IMR-90 (cell line): Measurements from ENCODE around the gene RGS19.

Source experiments
- BHLHE40 ChIP-seq: fragments of 150-350 bp; IDR thresholded peaks from 2 replicates; pipeline ENCODE4 v1.6.1; 2016; ENCODE audit warnings: mild to moderate bottlenecking, low read depth, low read length
- CEBPB ChIP-seq: IDR thresholded peaks from 2 replicates; pipeline ENCODE4 v1.6.1; 2012; ENCODE audit warnings: low read depth, low read length, improper control_type of control experiment
- CTCF ChIP-seq: conservative IDR thresholded peaks from 2 replicates; pipeline ENCODE4 v1.5.1; 2012; ENCODE audit warnings: mild to moderate bottlenecking, low read depth, low read length, improper control_type of control experiment
- ELK1 ChIP-seq: fragments of 150-350 bp; IDR thresholded peaks from 2 replicates; pipeline ENCODE4 v1.6.1; 2016; ENCODE audit warnings: low read depth, mild to moderate bottlenecking, low read length, moderate library complexity, borderline replicate concordance
- FOS ChIP-seq: fragments of 150-350 bp; IDR thresholded peaks from 2 replicates; pipeline ENCODE4 v1.6.1; 2016; ENCODE audit warnings: low read depth, low read length
- MAZ ChIP-seq: IDR thresholded peaks from 2 replicates; pipeline ENCODE4 v1.6.1; 2012; ENCODE audit warnings: low read depth, mild to moderate bottlenecking, low read length, improper control_type of control experiment, moderate library complexity, borderline replicate concordance
- MXI1 ChIP-seq: IDR thresholded peaks from 2 replicates; pipeline ENCODE4 v1.6.1; 2012; ENCODE audit warnings: low read depth, mild to moderate bottlenecking, low read length, moderate library complexity, borderline replicate concordance
- POLR2A ChIP-seq: IDR thresholded peaks from 2 replicates; pipeline ENCODE4 v1.6.1; 2012; ENCODE audit warnings: mild to moderate bottlenecking, low read depth, low read length
- RAD21 ChIP-seq: IDR thresholded peaks from 2 replicates; pipeline ENCODE4 v1.6.1; 2012; ENCODE audit warnings: low read length, improper control_type of control experiment
- SMC3 ChIP-seq: fragments of 150-350 bp; IDR thresholded peaks from 2 replicates; pipeline ENCODE4 v1.6.1; 2016; ENCODE audit warnings: low read depth, mild to moderate bottlenecking, antibody characterized with exemption, low read length, moderate library complexity
- USF2 ChIP-seq: fragments of 150-350 bp; IDR thresholded peaks from 2 replicates; pipeline ENCODE4 v1.6.1; 2017; ENCODE audit warnings: mild to moderate bottlenecking, antibody characterized with exemption, low read length, low read depth

GRCh38 chr20:64035933-64036345, 43.4 kb downstream of the RGS19 start, which contains the start of gene C20orf204:
- no peak for TF ChIP-seq CTCF
- TF ChIP-seq POLR2A = no peak
- TF ChIP-seq RAD21 = no peak
- no peak for TF ChIP-seq USF2
- no peak for TF ChIP-seq SMC3
- TF ChIP-seq FOS = no peak
- TF ChIP-seq MXI1 = no peak
- no peak for TF ChIP-seq ELK1
- TF ChIP-seq MAZ = no peak
- no peak for TF ChIP-seq CEBPB
- no peak for TF ChIP-seq BHLHE40
